ENCODE results near the gene HAP1. TPM values are rescaled to one million over a fixed set of nuclear protein-coding genes. Genes with fewer than 3 reads are reported as not detected.

The HAP1 gene
- total RNA-seq, 1 experiment from 2014 or later = 11.6 TPM

GRCh38 chr17:41766135-41766534, 31.7 kb upstream of the HAP1 start:
- H3K4me3 ChIP-seq (ENCODE audit: low read depth in 2 of 2, low read length in 2 of 2) = no peak overlapping the region
- DNase-seq (ENCODE audit: low read depth, low spot score) (no peak), ATAC-seq (no peak)
- TF ChIP-seq REST (IDR thresholded peaks at IDR 0.05; ENCODE audit: insufficient read depth in 1 of 2, low read depth in 2 of 2, low read length in 1 of 2) = no peak
- no peak for TF ChIP-seq TCF7L2 (IDR thresholded peaks at IDR 0.05; ENCODE audit: low read depth, low read length)
- no peak for TF ChIP-seq POLR2AphosphoS5 (IDR thresholded peaks at IDR 0.05; ENCODE audit: low read depth, low read length)
- TF ChIP-seq SIN3A (IDR thresholded peaks at IDR 0.05; ENCODE audit: borderline replicate concordance, insufficient read depth, low read depth, low read length) = no peak
- no peak for TF ChIP-seq CTCF (IDR thresholded peaks at IDR 0.05)
- CTCF ChIA-PET = no interaction called here
- in situ Hi-C loops (cut with HindIII; ENCODE audit: low pct_unique_long_range_greater_than_20kb, low sequenced_read_pairs) (no loop called here), intact Hi-C loops (cut with micrococcal nuclease; ENCODE audit: unreplicated experiment) (no loop called here)
- no peaks in the 10 kb centered on the region for H3K9me3 ChIP-seq (ENCODE audit: control insufficient read depth, insufficient read depth, low read depth, low read length)
- H3K4me1 ChIP-seq (ENCODE audit: control insufficient read depth, insufficient read depth, low read length) = no peaks in the 10 kb centered on the region
- no peaks in the 10 kb centered on the region for H3K27me3 ChIP-seq (ENCODE audit: control insufficient read depth, insufficient read depth, low read length)
- BruUV-seq (replicated peaks) = no TSS peak
- H3K27ac ChIP-seq (ENCODE audit: low read length) = no peak overlapping the region
- peaks cover 16% of the 10 kb centered on the region for H3K36me3 ChIP-seq (ENCODE audit: control insufficient read depth, insufficient read depth, low read length)
- POLR2A ChIA-PET = no interaction called here

- intact Hi-C loops (cut with micrococcal nuclease; ENCODE audit: unreplicated experiment) = no loop called here
- CTCF ChIA-PET = interaction anchor here (0.6 kb wide), 1 partner anchor 80 kb away, joined by 3 read pairs; no protein-coding TSS in a partner anchor
- TF ChIP-seq POLR2AphosphoS5 (IDR thresholded peaks at IDR 0.05; ENCODE audit: low read depth, low read length) (no peak), REST (IDR thresholded peaks at IDR 0.05; ENCODE audit: insufficient read depth in 1 of 2, low read depth in 2 of 2, low read length in 1 of 2) (no peak), SIN3A (IDR thresholded peaks at IDR 0.05; ENCODE audit: borderline replicate concordance, insufficient read depth, low read depth, low read length) (no peak), TCF7L2 (IDR thresholded peaks at IDR 0.05; ENCODE audit: low read depth, low read length) (no peak), CTCF (IDR thresholded peaks at IDR 0.05) (no peak)
- Histone ChIP-seq H3K36me3 (ENCODE audit: control insufficient read depth, insufficient read depth, low read length) (peaks cover 11% of the 10 kb centered on the region), H3K4me1 (ENCODE audit: control insufficient read depth, insufficient read depth, low read length) (no peaks in the 10 kb centered on the region), H3K27me3 (ENCODE audit: control insufficient read depth, insufficient read depth, low read length) (no peaks in the 10 kb centered on the region), H3K27ac (ENCODE audit: low read length) (no peak overlapping the region), H3K9me3 (ENCODE audit: control insufficient read depth, insufficient read depth, low read depth, low read length) (no peaks in the 10 kb centered on the region), H3K4me3 (ENCODE audit: low read depth in 2 of 2, low read length in 2 of 2) (no peak overlapping the region)
- POLR2A ChIA-PET = interaction anchor here (0.5 to 0.9 kb wide), 2 partner anchors 10 to 31 kb away, joined by 3 to 8 read pairs; no protein-coding TSS in a partner anchor
- BruUV-seq (replicated peaks) = no TSS peak
- ATAC-seq (no peak), DNase-seq (ENCODE audit: low read depth, low spot score) (no peak)
- in situ Hi-C loops (cut with HindIII; ENCODE audit: low pct_unique_long_range_greater_than_20kb, low sequenced_read_pairs) = no loop called here
Measured at GRCh38 chr17:41763327-41763726, 28.9 kb upstream of the HAP1 start.

All from Panc1 (cell line).